SK-N-SH (cell line): Measurements from ENCODE around the gene EOLA1. TPM values are rescaled to one million over a fixed set of nuclear protein-coding genes. Genes with fewer than 3 reads are reported as not detected.
"Not testable (repeated sequence)": the region's sequence is repeated elsewhere in the genome, so short reads cannot be mapped to it uniquely, and the experiment has no call there.

Source experiments
- CTCF ChIA-PET: fragments of 300-600, 350-600 bp; formaldehyde crosslinking; extraction: SDS; loops from one replicate; lab custom pipeline; 2021; lab: Yijun Ruan, JAX
- POLR2A ChIA-PET: fragments of 350-600 bp; sonication (Branson Sonifier 250); formaldehyde crosslinking; extraction: SDS; loops from one replicate; lab custom pipeline; 2020; ENCODE audit warnings: antibody characterized with exemption, inconsistent platforms; lab: Yijun Ruan, JAX
- DNase-seq: peaks from one replicate; pipeline ENCODE4 v3.0.0; 2012
- H2AFZ ChIP-seq: fragments of 200-600 bp; sonication (generic); 2 replicates; pipeline ENCODE4 v1.8.1; 2016; ENCODE audit warnings: antibody characterized with exemption, mild to moderate bottlenecking, low read depth
- H3F3A ChIP-seq: fragments of 200-600 bp; sonication (generic); replicated peaks from 2 replicates; pipeline ENCODE3; 2016; ENCODE audit warnings: antibody characterized with exemption, mild to moderate bottlenecking; ENCODE audit not compliant: insufficient read depth
- H3K27ac ChIP-seq, 2 experiments: fragments of 200-500 bp in 1 of 2; fragments of 200-600 bp in 1 of 2; sonication (Bioruptor generic) in 1 of 2; sonication (generic), shearing (Covaris generic) in 1 of 2; 2 replicates each; pipeline versions ENCODE4 v1.5.1 to v1.6.1; 2014 to 2016; ENCODE audit warnings: low read depth in 2 of 2, inconsistent platforms in 1 of 2, low read length in 1 of 2, mild to moderate bottlenecking in 1 of 2, mixed read lengths in 1 of 2
- H3K27me3 ChIP-seq: fragments of 200-600 bp; sonication (generic), shearing (Covaris generic); 2 replicates; pipeline ENCODE4 v1.6.1; 2016; ENCODE audit warnings: mixed run types; ENCODE audit not compliant: insufficient read depth
- H3K36me3 ChIP-seq, 2 experiments: fragments of 200-500 bp in 1 of 2; fragments of 200-600 bp in 1 of 2; sonication (Bioruptor generic) in 1 of 2; sonication (generic) in 1 of 2; replicated peaks in 1 of 2; 2 replicates each; pipeline versions ENCODE3 to v1.5.1; 2014 to 2016; ENCODE audit warnings: low read length in 1 of 2, mild to moderate bottlenecking in 1 of 2; ENCODE audit not compliant: insufficient read depth in 2 of 2, control insufficient read depth in 1 of 2
- H3K4me1 ChIP-seq, 2 experiments: fragments of 200-500 bp in 1 of 2; fragments of 200-600 bp in 1 of 2; sonication (Bioruptor generic) in 1 of 2; sonication (generic), shearing (Covaris generic) in 1 of 2; 2 replicates each; pipeline versions ENCODE4 v1.5.1 to v1.6.1; 2014 to 2016; ENCODE audit warnings: low read depth in 1 of 2, low read length in 1 of 2, mixed run types in 1 of 2; ENCODE audit not compliant: insufficient read depth in 2 of 2, control insufficient read depth in 1 of 2
- H3K4me2 ChIP-seq: fragments of 200-600 bp; sonication (generic), shearing (Covaris generic); 2 replicates; pipeline ENCODE4 v1.6.1; 2017; ENCODE audit warnings: mixed run types
- H3K4me3 ChIP-seq, 2 experiments: fragments of 200-500 bp in 1 of 2; fragments of 200-600 bp in 1 of 2; sonication (Bioruptor generic) in 1 of 2; sonication (generic), shearing (Covaris generic) in 1 of 2; 2 replicates each; pipeline versions ENCODE4 v1.5.1 to v1.8.1; 2014 to 2016; ENCODE audit warnings: low read depth in 2 of 2, inconsistent platforms in 1 of 2, low read length in 1 of 2, mild to moderate bottlenecking in 1 of 2, mixed read lengths in 1 of 2, moderate library complexity in 1 of 2
- H3K79me2 ChIP-seq: fragments of 200-600 bp; sonication (generic); 2 replicates; pipeline ENCODE4 v1.8.1; 2017; ENCODE audit warnings: mild to moderate bottlenecking; ENCODE audit not compliant: insufficient read depth
- H3K9ac ChIP-seq: fragments of 200-600 bp; sonication (generic); 2 replicates; pipeline ENCODE4 v1.6.1; 2017; ENCODE audit warnings: mixed run types
- H3K9me2 ChIP-seq: fragments of 200-600 bp; sonication (generic); 2 replicates; pipeline ENCODE4 v1.6.1; 2017; ENCODE audit warnings: mixed run types
- H3K9me3 ChIP-seq: fragments of 200-600 bp; sonication (generic); 2 replicates; pipeline ENCODE4 v1.6.1; 2017; ENCODE audit warnings: mixed run types, mild to moderate bottlenecking, moderate library complexity
- H4K20me1 ChIP-seq: fragments of 200-600 bp; sonication (generic); 2 replicates; pipeline ENCODE4 v1.6.1; 2017; ENCODE audit warnings: mild to moderate bottlenecking, mixed run types; ENCODE audit not compliant: insufficient read depth
- FOSL2 ChIP-seq: IDR thresholded peaks from 2 replicates; pipeline ENCODE4 v1.4.0; 2012; ENCODE audit warnings: low read depth, mild to moderate bottlenecking, moderate library complexity, borderline replicate concordance
- GABPA ChIP-seq: IDR thresholded peaks from 2 replicates; pipeline ENCODE4 v1.4.0; 2012; ENCODE audit warnings: low read depth, mild to moderate bottlenecking
- GATA2 ChIP-seq: sonication (generic); formaldehyde crosslinking; IDR thresholded peaks from 2 replicates; pipeline ENCODE4 v1.5.0; 2020; ENCODE audit warnings: mild to moderate bottlenecking, missing genetic modification reagents
- WGBS: methylation state at CpG from one replicate; pipeline ENCODE4 v1.1.6; 2017; ENCODE audit warnings: low lambda C conversion rate; 5-methylcytosine and 5-hydroxymethylcytosine counted together
- polyA plus RNA-seq, 3 experiments: library from polyadenylated mRNA; depleted of rRNA; stranded (reverse); fragments of >200 nt; gene quantifications; 2 replicates each; pipeline ENCODE4 v1.2.3, GENCODE V29; 2012
- TF ChIP-seq, protein P1 (sequence below): fragments of 200-600 bp; sonication (generic); IDR thresholded peaks from 2 replicates; pipeline ENCODE4 v1.6.1; 2017; ENCODE audit warnings: antibody characterized with exemption, mild to moderate bottlenecking, moderate library complexity

Gene EOLA1
- polyA plus RNA-seq, 1 of the 3 experiments (the other 2 are of a cell fraction): 16.3 TPM

DNA sequence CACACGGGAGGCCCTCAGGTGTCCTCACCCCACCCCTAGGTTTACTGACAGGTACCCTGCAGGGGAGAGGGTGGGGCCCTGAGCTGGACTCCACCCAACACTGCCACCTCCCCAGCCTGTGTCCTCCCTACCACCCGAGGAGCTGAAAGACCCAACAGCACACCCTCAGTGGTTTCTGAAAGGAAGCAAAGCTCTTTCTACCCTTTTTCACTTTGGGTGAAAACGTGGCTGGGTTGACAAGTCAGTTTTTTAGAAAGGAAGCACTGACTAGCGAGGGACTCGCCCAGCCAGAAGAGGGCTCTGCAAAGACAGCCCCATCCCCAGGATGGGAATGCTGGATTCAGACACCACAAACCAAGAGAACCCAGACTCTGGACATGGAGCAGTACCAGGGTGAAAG, 37.9 kb upstream of the EOLA1 start:
- peak overlapping the region in 1 of 2 experiments; percentile 55; a peak in 3 of 4 replicates for H3K27ac ChIP-seq
- H4K20me1 ChIP-seq, H3K27me3 ChIP-seq, H3K9me2 ChIP-seq, H3K4me3 ChIP-seq, POLR2A ChIA-PET, H2AFZ ChIP-seq, DNase-seq, H3K9me3 ChIP-seq, H3F3A ChIP-seq: not testable (repeated sequence)
- CTCF ChIA-PET: interaction anchor here (1.2 kb wide), 1 partner anchor 9 kb away, joined by 3 read pairs; no protein-coding TSS in a partner anchor
- peaks cover 0 to 10% of the 10 kb centered on the region in 2 experiments; a peak in 1 of 4 replicates for H3K4me1 ChIP-seq
- peak overlapping the region; percentile 45 for H3K9ac ChIP-seq
- H3K4me2 ChIP-seq: peak overlapping the region; percentile 42; the same call in 1 of the 2 replicates
- peaks cover 24% of the 10 kb centered on the region for H3K79me2 ChIP-seq
- 38% methylated on average over 5 of the region's 5 CpGs for WGBS
- peaks cover 21 to 28% of the 10 kb centered on the region in 2 experiments for H3K36me3 ChIP-seq

DNA sequence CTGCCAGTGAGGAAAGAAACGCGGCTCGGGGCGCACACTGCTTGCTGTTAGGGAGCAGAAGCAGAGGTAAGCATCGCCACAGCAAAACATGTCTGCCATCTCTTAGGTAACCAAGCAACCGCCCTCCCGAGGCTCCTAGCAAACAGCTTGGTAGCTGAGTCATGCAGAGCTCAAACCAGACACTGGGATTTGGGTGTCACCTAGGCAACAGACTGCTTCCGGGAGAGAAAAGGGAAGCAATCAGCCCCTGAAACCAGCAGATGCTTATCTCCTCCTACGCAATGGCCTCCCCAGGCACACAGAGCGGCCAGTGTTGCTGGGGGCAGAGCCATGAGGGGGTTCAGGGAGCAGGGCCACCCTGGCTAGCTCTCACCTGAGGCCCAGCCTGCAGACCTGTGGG, 37.4 kb upstream of the EOLA1 start:
- H3K9ac ChIP-seq: peak overlapping the region; percentile 85
- peaks cover 24% of the 10 kb centered on the region for H3K79me2 ChIP-seq
- H3K9me3 ChIP-seq, H4K20me1 ChIP-seq, H3K9me2 ChIP-seq, H3K27me3 ChIP-seq, H3F3A ChIP-seq, H2AFZ ChIP-seq: not testable (repeated sequence)
- H3K27ac ChIP-seq: peak overlapping the region; percentile 74 to 88
- peak overlapping the region; percentile 36 to 71; a peak in 3 of 4 replicates for H3K4me3 ChIP-seq
- POLR2A ChIA-PET: interaction anchor here (2.7 kb wide), 1 partner anchor 37 kb away, joined by 18 read pairs; the partner anchor contains the start of gene EOLA1
- CTCF ChIA-PET: interaction anchor here (1.2 to 2.2 kb wide), 3 partner anchors 9 to 36 kb away, joined by 3 to 5 read pairs (median 5); no protein-coding TSS in a partner anchor
- H3K36me3 ChIP-seq: peaks cover 17 to 22% of the 10 kb centered on the region in 2 experiments
- peak; percentile 42 for DNase-seq
- WGBS: no CpG with 5 or more reads among the region's 10 CpGs
- peaks cover 0 to 10% of the 10 kb centered on the region in 2 experiments; a peak in 1 of 4 replicates for H3K4me1 ChIP-seq
- TF ChIP-seq GABPA (peak; percentile 62), GATA2 (peak; percentile 72)
- peak overlapping the region; percentile 80; the same call in 1 of the 2 replicates for H3K4me2 ChIP-seq

DNA sequence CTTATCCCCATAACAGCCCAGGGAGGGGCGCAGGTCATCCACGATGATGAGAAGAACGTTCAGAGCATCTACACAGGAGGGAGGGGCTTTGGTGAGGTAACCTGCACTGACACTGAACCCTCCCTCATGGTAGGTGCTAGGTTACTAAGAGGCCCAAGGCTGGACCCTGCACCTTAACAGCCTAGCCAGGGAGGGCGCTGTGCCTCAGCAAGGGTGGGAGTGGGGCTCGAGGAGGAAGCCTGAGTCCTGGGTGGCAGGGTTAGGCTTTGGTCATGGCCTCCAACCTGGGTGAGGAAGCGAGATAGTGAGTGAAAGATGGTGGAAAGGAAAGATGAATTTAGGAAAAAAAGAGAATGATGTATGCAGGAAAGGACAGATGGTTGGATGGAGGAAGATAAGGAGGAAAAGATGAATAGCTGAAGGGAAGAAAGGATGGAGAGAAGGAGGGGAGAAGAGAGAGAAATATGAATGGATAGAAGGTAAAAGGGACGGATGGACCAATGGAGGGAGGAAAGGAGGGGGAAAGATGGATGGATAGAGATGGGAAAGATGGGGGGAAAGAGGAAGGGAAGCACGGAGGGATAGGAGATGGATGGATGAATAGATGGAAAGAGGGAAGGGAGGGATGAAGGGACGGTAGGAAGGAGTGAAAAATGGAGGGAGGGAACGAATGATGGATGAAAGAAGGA, 36.4 kb upstream of the EOLA1 start:
- 7% methylated on average over 9 of the region's 10 CpGs for WGBS
- POLR2A ChIA-PET: interaction anchor here (1.3 to 2.7 kb wide), 2 partner anchors 17 to 36 kb away, joined by 8 to 18 read pairs; partner anchors contain the start of gene EOLA1

More for the DNA sequence above, 36.4 kb upstream of the EOLA1 start:
- no peaks in the 10 kb centered on the region for H3F3A ChIP-seq
- peaks cover 0 to 10% of the 10 kb centered on the region in 2 experiments; a peak in 1 of 4 replicates for H3K4me1 ChIP-seq
- TF ChIP-seq FOSL2: no peak
- TF ChIP-seq, protein P1, sequence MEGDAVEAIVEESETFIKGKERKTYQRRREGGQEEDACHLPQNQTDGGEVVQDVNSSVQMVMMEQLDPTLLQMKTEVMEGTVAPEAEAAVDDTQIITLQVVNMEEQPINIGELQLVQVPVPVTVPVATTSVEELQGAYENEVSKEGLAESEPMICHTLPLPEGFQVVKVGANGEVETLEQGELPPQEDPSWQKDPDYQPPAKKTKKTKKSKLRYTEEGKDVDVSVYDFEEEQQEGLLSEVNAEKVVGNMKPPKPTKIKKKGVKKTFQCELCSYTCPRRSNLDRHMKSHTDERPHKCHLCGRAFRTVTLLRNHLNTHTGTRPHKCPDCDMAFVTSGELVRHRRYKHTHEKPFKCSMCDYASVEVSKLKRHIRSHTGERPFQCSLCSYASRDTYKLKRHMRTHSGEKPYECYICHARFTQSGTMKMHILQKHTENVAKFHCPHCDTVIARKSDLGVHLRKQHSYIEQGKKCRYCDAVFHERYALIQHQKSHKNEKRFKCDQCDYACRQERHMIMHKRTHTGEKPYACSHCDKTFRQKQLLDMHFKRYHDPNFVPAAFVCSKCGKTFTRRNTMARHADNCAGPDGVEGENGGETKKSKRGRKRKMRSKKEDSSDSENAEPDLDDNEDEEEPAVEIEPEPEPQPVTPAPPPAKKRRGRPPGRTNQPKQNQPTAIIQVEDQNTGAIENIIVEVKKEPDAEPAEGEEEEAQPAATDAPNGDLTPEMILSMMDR: peak; percentile 61
- H4K20me1 ChIP-seq: no peaks in the 10 kb centered on the region; the same call in 1 of the 2 replicates
- H3K27me3 ChIP-seq: 0 out of 2 replicates have a peak, but pooled peaks cover 5% of the 10 kb centered on the region
- peak overlapping the region; percentile 58 to 71 for H3K4me3 ChIP-seq
- peak overlapping the region; percentile 85 for H3K9ac ChIP-seq
- no peaks in the 10 kb centered on the region for H3K9me3 ChIP-seq
- CTCF ChIA-PET: interaction anchor here (0.9 to 2.2 kb wide), 5 partner anchors 8 to 35 kb away, joined by 3 to 7 read pairs (median 5); no protein-coding TSS in a partner anchor
- DNase-seq: peak; percentile 67
- peaks cover 24% of the 10 kb centered on the region for H3K79me2 ChIP-seq
- H3K4me2 ChIP-seq: peak overlapping the region; percentile 80
- peak overlapping the region; percentile 67 to 88 for H3K27ac ChIP-seq
- H3K9me2 ChIP-seq: no peaks in the 10 kb centered on the region
- H3K36me3 ChIP-seq: peaks cover 9 to 22% of the 10 kb centered on the region in 2 experiments
- no peak overlapping the region for H2AFZ ChIP-seq
